C4-2B (cell line): ENCODE measurements around the gene KRT83.

Experiments used
- CTCF ChIP-seq: fragments of 450-650 bp; conservative IDR thresholded peaks from 2 replicates; pipeline ENCODE4 v1.5.1; 2017; ENCODE audit warnings: mild to moderate bottlenecking
- ZFX ChIP-seq: fragments of 450-650 bp; IDR thresholded peaks from 2 replicates; pipeline ENCODE4 v1.6.1; 2017

- TF ChIP-seq CTCF, result no peak
- TF ChIP-seq ZFX, result no peak
Measured at GRCh38 chr12:52294803-52295202, 26.4 kb downstream of the KRT83 start.
